PFSK-1 (cell line): ENCODE results near the gene MET.

Source experiments
- POLR2AphosphoS5 ChIP-seq: IDR thresholded peaks from 2 replicates; pipeline ENCODE4 v1.6.1; 2012; ENCODE audit warnings: low read depth, mild to moderate bottlenecking, control low read depth, low read length, moderate library complexity
- REST ChIP-seq, 2 experiments: IDR thresholded peaks; 2 replicates each; pipeline versions ENCODE4 v1.6.1 to v1.8.0; 2011 to 2012; ENCODE audit warnings: low read depth in 2 of 2, low read length in 2 of 2, control low read depth in 1 of 2, inconsistent platforms in 1 of 2, mild to moderate bottlenecking in 1 of 2, moderate library complexity in 1 of 2; ENCODE audit not compliant: insufficient read depth in 1 of 2

- no peak for TF ChIP-seq POLR2AphosphoS5
- TF ChIP-seq REST (IDR thresholded peaks at IDR 0.05; ENCODE audit: insufficient read depth in 1 of 2, low read depth in 2 of 2, low read length in 2 of 2) = no peak
Observed at GRCh38 chr7:116740231-116740630, 68.2 kb downstream of the MET start.
